ENCODE results near the gene IL15RA. TPM values are rescaled to one million over a fixed set of nuclear protein-coding genes. Genes with fewer than 3 reads are reported as not detected.

Gene IL15RA
- total and polyA plus RNA-seq, 2 donors (not counting 1 experiment from before 2014, with no cell fraction given): 9.3 to 9.6 TPM

DNA sequence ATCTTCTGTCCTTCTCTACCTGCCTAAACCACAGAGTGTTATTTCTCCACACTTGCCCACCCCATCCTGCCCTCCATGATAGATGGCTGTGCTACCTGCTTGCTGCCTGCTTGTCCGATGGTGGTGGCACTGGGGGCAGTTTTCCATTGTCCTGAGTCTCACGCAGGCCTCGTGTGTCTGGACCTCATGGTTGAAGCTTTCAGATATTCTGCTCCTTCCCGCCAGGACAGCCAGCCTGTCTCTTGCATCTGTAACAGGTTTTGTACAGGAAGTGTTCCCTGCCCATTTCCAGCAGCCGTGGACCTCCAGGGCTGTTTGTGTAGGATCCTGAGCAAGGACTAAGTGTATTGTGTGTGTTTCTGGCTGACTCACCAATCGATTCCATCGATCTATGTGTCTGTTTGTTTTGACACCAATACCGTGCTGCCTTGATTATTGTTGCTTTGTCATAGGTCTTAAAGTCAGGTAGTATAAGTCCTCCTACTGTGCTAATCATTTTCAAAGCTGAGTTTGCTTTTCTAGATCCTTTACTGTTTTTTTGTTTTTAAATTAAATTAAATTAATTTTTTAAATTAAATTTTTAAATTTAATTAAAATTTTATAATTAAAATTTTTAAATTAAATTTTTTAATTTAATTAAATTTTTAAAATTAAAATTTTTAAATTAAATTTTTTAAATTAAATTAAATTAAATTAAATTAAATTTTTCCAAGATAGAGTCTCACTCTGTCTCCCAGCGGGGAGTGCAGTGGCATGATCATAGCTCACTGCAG is 8.5 kb downstream of the IL15RA start:
- H3K79me2 ChIP-seq (ENCODE audit: control insufficient read depth, insufficient read depth, low read length): peaks cover 48% of the 10 kb centered on the region
- no peak for TF ChIP-seq CTCF (IDR thresholded peaks at IDR 0.05)
- no peak for TF ChIP-seq EZH2 (IDR thresholded peaks at IDR 0.05; ENCODE audit: borderline replicate concordance, insufficient read depth, low read depth, low read length, poor library complexity, severe bottlenecking)
- Mint-ChIP-seq H3K27ac (no peak overlapping the region), H3K4me1 (peaks cover 23% of the 10 kb centered on the region), H3K27me3 (no peaks in the 10 kb centered on the region), H3K9me3 (ENCODE audit: insufficient read depth) (no peaks in the 10 kb centered on the region), H3K4me3 (no peak overlapping the region)
- H3K4me1 ChIP-seq (ENCODE audit: control insufficient read depth in 2 of 2, insufficient read depth in 2 of 2, low read length in 2 of 2): peaks cover 8 to 14% of the 10 kb centered on the region in 2 donors
- H3K27ac ChIP-seq (ENCODE audit: low read length in 2 of 2): no peak overlapping the region
- no peak overlapping the region for H3K4me2 ChIP-seq (replicated peaks; ENCODE audit: low read depth, low read length, poor library complexity, severe bottlenecking)
- intact Hi-C loops (cut with micrococcal nuclease): no loop called here
- no peaks in the 10 kb centered on the region for H4K20me1 ChIP-seq (ENCODE audit: control insufficient read depth, insufficient read depth, low read length, poor library complexity, severe bottlenecking)
- WGBS (ENCODE audit: insufficient coverage): 100% methylated on average over 5 of the region's 9 CpGs
- CTCF ChIA-PET: no interaction called here
- POLR2A ChIA-PET: interaction anchor here (0.5 kb wide), 1 partner anchor 13 kb away, joined by 9 read pairs; no protein-coding TSS in a partner anchor
- DNase-seq (no peak), ATAC-seq (ENCODE audit: low read depth) (no peak)
- H3K9ac ChIP-seq (ENCODE audit: low read length): no peak overlapping the region
- H3K9me3 ChIP-seq (ENCODE audit: control extremely low read depth in 1 of 3, control insufficient read depth in 2 of 3, insufficient read depth in 1 of 3, low read length in 2 of 3): no peaks in the 10 kb centered on the region
- no peak overlapping the region for H3K4me3 ChIP-seq (ENCODE audit: control extremely low read depth in 1 of 5, extremely low read depth in 1 of 5, insufficient read depth in 1 of 5, low read depth in 2 of 5, low read length in 4 of 5)
- no peak overlapping the region for H2AFZ ChIP-seq (ENCODE audit: insufficient read depth, low read depth, low read length, poor library complexity, severe bottlenecking)
- H3K36me3 ChIP-seq (replicated peaks in 1 of 2; ENCODE audit: control extremely low read depth in 1 of 2, control insufficient read depth in 1 of 2, extremely low read depth in 1 of 2, insufficient read depth in 2 of 2, low read length in 1 of 2): peaks cover 0 to 3% of the 10 kb centered on the region in 2 experiments
- H3K27me3 ChIP-seq (replicated peaks in 1 of 4; ENCODE audit: control extremely low read depth in 1 of 4, control insufficient read depth in 3 of 4, insufficient read depth in 4 of 4, low read length in 3 of 4): no peaks in the 10 kb centered on the region

DNA sequence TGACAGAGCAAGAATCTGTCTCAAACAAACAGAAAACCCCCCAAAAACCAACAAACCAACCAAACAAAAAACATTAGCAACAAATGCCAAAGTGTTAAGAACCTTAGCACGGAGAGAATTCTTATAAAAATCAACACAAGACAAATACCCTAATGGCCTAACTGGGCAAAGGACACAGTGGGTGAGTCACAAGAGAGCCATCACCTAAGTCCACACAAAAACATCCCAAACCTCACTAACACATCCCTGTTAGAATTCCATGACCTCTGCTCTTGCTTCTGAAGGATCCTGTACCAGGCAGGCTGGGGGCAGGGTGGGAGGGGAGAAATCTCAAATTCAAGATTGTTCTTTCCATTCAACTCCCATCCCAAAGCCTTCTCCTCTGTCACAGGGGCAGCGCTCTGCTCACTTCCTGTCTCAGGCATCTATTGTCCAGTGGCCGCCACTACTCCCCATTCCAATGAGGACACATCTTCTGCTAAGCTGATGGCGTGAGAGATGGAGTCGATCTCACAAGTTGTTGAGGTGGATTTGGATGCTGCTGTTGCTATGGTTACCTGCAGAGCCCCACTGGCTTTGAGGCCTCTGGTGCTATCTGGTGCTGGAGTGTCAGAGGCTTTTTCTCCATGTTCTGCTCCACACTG is 9.2 kb downstream of the IL15RA start:
- Histone ChIP-seq H3K36me3 (replicated peaks in 1 of 2; ENCODE audit: control extremely low read depth in 1 of 2, control insufficient read depth in 1 of 2, extremely low read depth in 1 of 2, insufficient read depth in 2 of 2, low read length in 1 of 2) (peaks cover 0 to 6% of the 10 kb centered on the region in 2 experiments), H3K4me3 (ENCODE audit: control extremely low read depth in 1 of 5, extremely low read depth in 1 of 5, insufficient read depth in 1 of 5, low read depth in 2 of 5, low read length in 4 of 5) (no peak overlapping the region), H4K20me1 (ENCODE audit: control insufficient read depth, insufficient read depth, low read length, poor library complexity, severe bottlenecking) (no peaks in the 10 kb centered on the region), H3K4me2 (replicated peaks; ENCODE audit: low read depth, low read length, poor library complexity, severe bottlenecking) (no peak overlapping the region), H3K79me2 (ENCODE audit: control insufficient read depth, insufficient read depth, low read length) (peaks cover 48% of the 10 kb centered on the region), H3K27me3 (replicated peaks in 1 of 4; ENCODE audit: control extremely low read depth in 1 of 4, control insufficient read depth in 3 of 4, insufficient read depth in 4 of 4, low read length in 3 of 4) (no peaks in the 10 kb centered on the region), H2AFZ (ENCODE audit: insufficient read depth, low read depth, low read length, poor library complexity, severe bottlenecking) (no peak overlapping the region), H3K9ac (ENCODE audit: low read length) (no peak overlapping the region), H3K4me1 (ENCODE audit: control insufficient read depth in 2 of 2, insufficient read depth in 2 of 2, low read length in 2 of 2) (peaks cover 8 to 14% of the 10 kb centered on the region in 2 donors), H3K9me3 (ENCODE audit: control extremely low read depth in 1 of 3, control insufficient read depth in 2 of 3, insufficient read depth in 1 of 3, low read length in 2 of 3) (no peaks in the 10 kb centered on the region), H3K27ac (ENCODE audit: low read length in 2 of 2) (no peak overlapping the region)
- Mint-ChIP-seq H3K4me3 (no peak overlapping the region), H3K27ac (peak overlapping the region; percentile 32), H3K4me1 (peaks cover 21% of the 10 kb centered on the region), H3K27me3 (no peaks in the 10 kb centered on the region), H3K9me3 (ENCODE audit: insufficient read depth) (no peaks in the 10 kb centered on the region)
- ATAC-seq (ENCODE audit: low read depth) (no peak), DNase-seq (no peak)
- WGBS (ENCODE audit: insufficient coverage): 100% methylated on average over 1 of the region's 5 CpGs
- intact Hi-C loops (cut with micrococcal nuclease): no loop called here
- ChIA-PET CTCF (no interaction called here), POLR2A (no interaction called here)
- TF ChIP-seq EZH2 (IDR thresholded peaks at IDR 0.05; ENCODE audit: borderline replicate concordance, insufficient read depth, low read depth, low read length, poor library complexity, severe bottlenecking) (no peak), CTCF (IDR thresholded peaks at IDR 0.05) (no peak)

All from B cell (primary cell).